HG03135 (cell line): ENCODE data around the gene RAD50.
A peak's percentile ranks its signal among the peaks of the same experiment; 100 is the strongest.
"Not testable (repeated sequence)": the region's sequence is repeated elsewhere in the genome, so short reads cannot be mapped to it uniquely, and the experiment has no call there.

Experiments
- ATAC-seq: cut with Tn5 transposase; IDR thresholded peaks from one replicate; pipeline ENCODE4 v1.9.1; 2021; ENCODE audit warnings: mild to moderate bottlenecking, moderate library complexity; ENCODE audit not compliant: unreplicated experiment

RAD50 gene

DNA sequence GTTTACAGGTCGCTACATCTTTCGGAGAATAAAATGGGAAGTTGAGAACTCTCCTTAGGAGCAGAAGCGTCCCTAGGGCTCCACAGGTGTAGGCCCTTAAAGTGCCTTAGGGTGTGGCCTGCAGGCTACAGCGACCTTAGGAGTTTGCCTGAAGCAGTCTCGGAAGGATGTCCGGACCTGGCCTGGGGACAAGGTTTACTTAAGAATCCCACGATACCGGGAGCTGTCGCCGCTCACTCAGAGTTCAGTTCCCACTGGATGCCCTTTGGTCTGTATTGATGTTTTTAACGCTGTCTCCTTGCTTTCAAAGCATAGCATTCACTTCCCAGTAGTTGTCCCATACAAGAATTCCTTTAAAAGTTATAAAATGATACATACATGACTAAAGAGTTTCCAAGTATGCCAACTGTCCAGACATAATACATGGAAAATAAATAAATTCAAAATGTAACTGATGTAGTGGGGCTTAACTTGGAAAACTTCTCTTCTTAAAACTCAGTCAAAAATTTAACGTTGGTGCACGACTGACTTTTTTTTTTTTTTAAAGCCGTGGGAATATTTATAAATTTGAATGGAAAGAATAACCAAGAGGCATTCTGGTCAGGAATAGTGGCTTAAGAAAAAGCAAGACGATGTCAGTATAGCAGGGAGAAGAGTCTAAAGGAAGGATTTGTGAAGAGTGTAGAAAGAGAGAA is 848 bp downstream of the RAD50 start:
- peak; percentile 24 for ATAC-seq

DNA sequence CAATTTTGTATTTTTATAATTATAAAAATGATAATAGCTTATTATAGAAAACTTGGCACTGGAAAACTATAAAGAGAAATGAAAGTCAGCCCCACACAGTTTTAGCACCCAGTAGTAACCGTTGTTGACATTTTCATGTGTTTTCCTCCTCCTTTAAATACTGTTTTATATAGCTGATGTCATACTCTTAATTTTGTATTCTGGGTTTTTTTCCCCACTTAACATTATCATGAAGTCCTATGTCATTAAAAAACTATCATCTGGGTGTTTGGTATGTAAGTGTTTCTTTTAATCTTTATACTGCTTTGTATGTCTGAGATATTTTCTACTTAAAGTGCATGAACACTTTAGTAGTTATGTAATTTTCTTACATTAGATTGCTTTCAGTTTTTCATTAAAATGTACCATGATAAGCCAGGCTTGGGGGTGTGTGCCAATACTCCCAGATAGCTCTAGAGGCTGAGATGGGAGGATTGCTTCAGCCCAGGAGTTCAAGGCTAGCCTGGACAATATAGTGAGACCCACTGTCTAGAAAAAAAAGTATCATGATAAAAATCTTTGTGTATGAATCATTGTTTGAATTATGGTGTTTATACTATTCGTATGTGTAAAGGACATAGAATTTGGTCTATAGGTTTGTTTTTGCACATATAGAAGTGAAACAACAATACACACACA is 2.7 kb downstream of the RAD50 start:
- no peak for ATAC-seq

DNA sequence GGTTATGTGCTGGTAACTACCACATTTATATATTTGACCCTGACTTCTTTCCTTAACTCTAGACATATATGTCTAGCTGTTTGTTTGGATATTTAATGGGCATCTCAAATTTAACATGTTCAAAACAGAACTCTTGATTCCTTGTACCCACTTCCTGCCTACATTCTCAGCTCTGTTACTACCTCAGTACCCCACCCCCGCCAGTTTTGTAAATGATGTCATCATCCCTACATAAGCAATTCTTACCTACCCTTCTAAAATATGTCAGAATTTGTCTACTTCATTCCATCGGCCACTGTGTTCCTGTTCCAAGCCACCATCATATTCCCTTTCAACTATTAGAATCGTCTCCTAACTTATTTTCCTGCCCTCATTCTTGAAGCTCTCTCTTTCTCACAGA is 4.8 kb downstream of the RAD50 start:
- ATAC-seq = no peak

DNA sequence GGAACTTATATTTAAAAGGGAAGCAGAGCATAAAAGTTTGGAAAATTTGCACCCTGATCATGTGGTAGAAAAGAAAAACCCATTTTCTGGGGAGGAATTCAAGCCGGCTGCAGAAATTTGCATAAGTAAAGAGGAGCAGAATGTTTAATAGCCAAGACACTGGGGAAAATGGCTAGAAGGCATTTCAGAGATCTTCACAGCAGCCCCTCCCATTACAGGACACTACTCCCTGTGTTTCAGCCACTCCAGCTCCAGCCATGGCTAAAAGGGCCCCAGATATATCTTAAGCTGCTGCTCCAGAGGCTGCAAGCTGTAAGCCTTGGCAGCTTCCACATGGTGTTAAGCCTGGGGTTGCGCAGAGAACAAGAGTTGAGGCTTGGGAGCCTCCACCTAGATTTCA is 7.8 kb downstream of the RAD50 start:
- ATAC-seq = not testable (repeated sequence)

DNA sequence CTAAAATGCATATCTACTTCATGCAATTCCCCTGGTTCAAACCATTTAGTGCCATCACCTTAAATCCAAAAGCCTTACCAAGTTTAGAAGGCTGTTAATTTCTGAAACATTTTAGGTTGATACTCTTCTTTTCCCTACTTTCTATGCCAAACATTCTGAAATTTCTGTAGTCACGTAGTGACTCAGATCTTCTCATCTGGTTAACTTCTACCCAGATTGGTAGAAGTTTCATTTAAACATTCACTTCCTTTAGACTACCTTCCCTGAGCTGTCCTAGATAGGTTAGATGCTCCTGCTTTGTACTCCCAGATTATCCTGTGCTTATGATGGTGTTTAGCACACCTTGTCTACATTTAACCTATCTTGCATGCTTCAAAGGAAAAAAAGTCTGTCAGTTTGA is 9.9 kb downstream of the RAD50 start:
- ATAC-seq = no peak

DNA sequence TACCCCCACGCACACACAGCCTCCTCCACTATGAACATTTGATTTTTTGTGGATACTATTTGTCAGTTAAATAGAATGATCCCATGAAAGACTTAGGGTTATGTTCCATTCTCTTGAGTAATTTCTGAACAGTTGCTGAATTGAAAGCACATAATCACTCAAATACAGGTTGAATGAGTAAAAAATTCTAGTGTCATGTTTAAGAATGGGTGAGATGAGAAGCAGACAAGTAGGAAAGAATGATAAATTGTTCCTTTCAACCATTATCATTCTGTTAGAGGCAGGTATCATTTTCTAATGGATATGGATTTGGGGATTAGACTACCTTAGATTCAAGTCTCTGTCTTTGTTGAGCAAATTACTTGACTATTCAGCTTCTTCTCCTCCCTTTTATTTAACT is 19.3 kb downstream of the RAD50 start:
- ATAC-seq = no peak

DNA sequence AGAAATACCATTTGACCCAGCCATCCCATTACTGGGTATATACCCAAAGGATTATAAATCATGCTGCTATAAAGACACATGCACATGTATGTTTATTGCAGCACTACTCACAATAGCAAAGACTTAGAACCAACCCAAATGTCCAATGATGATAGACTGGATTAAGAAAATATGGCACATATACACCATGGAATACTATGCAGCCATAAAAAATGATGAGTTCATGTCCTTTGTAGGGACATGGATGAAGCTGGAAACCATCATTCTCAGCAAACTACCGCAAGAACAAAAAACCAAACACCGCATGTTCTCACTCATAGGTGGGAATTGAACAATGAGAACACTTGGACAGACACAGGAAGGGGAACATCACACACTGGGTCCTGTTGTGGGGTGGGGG is 27.8 kb downstream of the RAD50 start:
- ATAC-seq = not testable (repeated sequence)

DNA sequence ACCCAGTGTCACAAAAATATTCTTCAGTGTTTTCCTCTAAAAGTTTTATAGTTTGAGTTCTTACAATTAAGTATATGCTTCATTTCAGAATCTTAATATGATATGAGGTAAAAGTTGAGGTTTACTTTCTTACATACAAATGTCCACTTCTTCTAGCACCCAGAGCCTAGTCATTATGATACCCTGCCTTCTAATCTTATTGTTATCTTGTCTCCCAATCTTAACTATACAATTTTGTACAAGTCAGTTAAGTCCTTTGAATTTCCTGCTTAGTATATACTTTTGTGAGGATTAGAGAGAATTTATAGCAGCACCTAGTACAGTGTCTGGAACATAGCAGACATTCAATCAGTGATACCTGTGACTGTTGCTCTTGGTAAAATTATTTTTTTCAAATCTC is 29.3 kb downstream of the RAD50 start:
- ATAC-seq = no peak

DNA sequence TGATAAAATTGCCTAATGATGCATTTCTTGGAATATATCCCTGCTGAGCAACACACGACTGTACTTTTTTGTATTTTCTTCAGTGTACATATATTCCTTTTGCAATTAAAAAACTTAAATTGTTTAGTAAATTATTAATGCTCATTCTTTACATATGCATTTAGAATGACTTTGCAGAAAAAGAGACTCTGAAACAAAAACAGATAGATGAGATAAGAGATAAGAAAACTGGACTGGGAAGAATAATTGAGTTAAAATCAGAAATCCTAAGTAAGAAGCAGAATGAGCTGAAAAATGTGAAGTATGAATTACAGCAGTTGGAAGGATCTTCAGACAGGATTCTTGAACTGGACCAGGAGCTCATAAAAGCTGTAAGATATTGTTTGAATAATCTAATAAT is 32.7 kb downstream of the RAD50 start:
- ATAC-seq = no peak

DNA sequence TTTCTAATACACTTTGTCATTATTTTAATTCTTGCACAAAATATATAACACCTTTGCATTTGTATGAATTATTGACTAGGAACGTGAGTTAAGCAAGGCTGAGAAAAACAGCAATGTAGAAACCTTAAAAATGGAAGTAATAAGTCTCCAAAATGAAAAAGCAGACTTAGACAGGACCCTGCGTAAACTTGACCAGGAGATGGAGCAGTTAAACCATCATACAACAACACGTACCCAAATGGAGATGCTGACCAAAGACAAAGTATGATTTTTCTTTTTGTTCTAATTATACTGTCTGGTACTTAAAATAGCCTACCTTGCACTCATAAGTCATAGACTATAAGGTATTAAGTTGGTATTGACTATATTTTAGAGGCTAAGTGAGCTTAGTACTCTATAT is 34.4 kb downstream of the RAD50 start:
- ATAC-seq = no peak

DNA sequence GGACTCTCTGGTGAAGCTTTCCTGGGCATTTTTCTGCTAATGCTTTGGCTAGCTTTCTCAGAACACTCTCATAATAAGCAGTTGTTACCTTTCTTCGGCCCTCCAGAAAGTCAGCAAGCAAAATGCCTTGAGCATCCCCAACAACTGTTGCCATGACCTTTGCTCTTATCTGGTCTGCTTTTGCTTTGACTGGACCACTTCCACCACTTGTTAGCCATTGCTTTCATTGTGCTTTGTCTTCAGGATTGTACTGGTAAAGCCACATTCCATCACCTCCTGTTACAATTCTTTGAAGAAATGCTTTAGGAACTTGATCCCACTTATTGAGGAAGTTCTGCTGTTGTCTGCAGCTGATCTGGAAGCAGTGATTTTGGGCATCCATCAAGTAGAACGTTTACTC is 35.7 kb downstream of the RAD50 start:
- ATAC-seq = no peak

DNA sequence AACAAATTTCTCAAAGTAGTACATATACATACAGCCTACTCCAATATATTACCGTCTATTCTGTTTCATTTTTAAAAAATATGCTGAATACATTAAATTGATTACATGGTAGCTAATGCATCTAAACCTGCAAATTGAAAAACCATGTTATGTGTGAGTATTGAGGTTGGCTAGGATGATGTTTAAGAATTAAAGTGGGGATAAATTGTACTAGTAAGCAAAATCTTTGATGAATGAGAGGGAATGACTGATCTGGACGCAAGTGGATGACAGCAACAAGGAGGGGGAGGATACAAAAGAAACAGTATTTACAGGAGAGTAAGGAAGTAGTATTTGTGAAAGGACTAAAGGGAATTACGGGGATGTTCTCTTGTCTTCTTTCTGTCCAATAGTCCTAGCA is 37.4 kb downstream of the RAD50 start:
- no peak for ATAC-seq

DNA sequence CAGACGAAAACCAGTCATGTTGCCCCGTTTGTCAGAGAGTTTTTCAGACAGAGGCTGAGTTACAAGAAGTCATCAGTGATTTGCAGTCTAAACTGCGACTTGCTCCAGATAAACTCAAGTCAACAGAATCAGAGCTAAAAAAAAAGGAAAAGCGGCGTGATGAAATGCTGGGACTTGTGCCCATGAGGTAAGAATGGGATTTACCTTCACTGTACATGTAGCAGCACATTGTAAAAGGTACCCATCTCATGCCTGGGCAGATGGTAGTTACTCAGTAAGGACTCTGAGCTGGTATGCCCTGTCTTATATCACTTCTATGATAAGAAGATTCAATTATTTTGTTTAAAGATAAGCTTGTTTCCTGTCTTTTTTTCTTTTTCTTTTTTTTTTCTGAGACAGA is 38.8 kb downstream of the RAD50 start:
- ATAC-seq = no peak

DNA sequence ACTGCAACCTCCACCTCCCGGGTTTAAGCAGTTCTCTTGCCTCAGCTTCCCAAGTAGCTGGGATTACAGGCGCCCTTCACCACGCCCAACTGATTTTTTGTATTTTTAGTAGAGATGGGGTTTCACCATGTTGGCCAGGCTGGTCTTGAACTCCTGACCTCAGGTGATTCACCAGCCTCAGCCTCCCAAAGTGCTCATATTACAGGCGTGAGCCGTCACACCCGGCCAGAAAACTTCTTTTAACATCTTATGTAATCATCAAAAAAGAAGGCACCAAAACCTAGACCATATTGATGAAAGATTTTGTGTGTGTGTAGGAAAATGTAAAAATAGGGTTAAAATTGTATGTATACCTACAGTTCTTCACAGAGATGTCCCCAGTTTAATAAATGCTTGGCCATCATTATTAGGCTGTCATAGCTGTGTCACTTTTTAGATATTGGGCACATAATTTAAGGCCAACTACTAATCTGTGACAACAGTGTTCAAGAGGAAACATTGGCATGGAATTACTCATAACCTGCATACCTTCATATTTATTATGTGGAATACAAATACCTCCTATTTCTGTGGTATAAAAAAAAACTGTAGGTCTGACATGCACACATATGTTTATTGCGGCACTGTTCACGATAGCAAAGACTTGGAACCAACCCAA is 44.4 kb downstream of the RAD50 start:
- no peak for ATAC-seq

DNA sequence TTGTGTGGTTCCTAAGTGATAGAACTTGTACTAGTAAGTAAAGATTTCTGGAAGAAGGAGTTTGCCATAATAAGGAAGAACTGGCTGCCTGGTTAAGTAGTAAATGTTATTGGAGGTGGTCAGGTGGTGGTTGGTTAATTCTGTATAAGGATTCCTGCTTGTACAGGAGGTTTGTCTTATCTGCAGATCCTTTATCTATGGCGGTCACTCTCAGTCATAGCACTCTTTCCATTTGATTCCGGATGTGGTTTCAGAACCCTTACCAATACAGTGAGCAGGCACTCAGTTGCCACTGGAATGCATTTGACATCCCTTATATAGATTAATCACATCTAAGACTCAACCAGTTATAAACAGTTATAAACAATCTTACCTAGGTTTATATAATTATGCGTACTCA is 50.3 kb downstream of the RAD50 start:
- ATAC-seq = no peak

DNA sequence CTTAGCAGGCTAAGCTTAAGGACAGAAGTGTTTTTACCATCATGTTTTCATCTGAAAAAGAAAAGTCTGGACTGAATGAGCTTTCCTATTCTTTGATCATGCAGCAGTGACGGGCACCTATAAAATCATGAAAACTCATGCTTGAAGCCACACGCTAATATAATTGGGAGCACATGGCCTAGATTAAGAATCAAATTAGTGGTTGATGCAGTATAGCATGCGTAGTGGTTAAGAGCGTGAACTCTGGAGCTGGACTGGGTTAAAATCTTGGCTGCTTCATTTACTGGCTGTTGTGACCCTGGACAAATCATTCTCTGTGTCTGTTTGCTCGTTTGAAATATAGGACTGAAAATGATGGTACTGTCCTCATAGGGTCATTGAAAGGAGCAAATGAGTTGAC is 51.3 kb downstream of the RAD50 start:
- ATAC-seq = no peak

DNA sequence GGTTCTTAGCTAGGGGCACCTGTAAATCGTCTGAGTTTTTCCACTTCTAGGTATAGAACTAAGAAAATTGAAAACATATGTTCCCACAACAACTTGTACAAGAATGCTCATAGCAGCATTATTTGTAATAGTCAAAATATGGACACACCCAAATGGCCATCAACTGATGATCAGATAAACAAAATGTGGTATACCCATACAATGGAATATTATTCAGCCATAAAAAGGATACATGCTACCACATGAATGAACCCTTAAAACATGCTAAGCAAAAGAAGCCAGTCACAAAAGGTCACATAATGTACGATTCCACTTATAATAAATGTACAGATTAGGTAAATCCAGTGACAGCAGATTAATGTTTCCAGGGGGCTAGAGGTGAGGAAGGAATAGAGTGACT is 55.2 kb downstream of the RAD50 start:
- no peak for ATAC-seq

DNA sequence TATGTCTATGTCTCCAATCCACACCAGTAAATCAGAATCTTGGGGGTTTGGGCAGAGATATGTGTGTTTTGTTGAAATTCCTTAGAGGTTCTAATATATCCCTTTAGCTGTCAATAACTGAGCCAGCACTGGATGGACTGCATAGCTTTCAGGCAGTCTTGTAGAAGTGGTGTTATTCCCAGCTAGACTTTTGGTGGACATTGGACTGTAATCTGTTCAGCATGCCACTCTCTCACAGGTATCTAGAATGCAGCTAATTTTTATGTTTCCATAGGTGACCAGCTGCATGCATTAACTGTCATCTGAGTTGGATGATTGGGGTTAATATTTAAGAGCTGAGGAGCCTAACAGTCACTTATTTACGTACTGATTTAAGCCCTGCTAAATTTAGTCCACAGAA is 56.1 kb downstream of the RAD50 start:
- ATAC-seq = no peak

DNA sequence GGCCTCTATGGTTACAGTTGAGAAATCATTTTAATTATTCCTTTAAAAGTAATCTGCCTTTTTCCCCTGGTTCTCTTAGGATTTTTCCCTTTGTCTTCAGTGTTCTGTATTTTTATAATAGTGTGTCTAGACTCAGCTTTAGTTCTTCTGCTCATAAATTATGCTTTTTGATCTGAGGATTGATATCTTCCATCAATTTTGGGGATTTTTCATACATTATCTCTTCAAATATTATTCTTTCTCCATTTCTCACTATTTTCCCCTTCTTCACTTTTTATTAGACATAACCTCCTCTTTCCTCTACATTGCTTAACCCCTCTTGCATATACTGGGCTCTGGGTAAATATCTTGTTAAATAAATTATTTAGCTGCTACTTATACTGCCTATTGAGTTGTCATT is 64.9 kb downstream of the RAD50 start:
- no peak for ATAC-seq

DNA sequence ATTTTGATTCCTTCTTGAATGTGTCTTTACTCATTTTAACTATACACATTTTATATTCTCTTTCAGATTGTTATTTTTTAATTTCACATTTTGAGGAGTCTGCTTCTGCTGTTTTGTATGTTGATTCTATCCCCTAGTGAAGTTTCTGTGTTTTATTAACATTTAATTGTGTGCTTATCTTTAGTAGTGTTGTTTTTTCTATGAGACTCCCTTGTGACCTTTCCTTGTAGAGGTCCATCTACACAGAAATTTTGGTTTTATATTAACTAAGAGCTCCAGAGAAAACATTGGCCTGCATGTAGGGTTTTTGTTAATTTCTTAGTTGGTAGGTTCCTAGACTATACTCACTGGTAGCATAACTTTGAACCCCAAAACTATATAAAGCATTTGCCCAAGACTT is 65.8 kb downstream of the RAD50 start:
- no peak for ATAC-seq

DNA sequence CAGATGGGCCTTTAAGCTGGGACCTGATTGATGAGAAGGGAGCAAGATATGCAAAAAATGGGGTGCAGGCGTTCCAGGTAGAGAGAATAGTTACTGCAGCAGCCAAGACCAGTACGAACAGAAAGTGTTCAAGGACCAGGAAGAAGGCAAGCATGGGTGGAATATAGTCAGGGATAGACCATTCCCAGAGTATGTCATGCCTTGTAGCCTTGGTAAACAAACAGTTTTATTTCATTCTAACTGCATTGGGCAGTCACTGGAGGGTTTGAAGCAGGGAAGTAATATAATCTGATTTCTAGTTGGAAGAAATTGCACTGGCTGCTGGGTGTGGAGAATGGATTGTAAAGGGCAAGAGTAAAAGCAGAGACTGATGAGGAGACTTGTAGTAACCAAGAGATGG is 70.7 kb downstream of the RAD50 start:
- ATAC-seq = no peak

DNA sequence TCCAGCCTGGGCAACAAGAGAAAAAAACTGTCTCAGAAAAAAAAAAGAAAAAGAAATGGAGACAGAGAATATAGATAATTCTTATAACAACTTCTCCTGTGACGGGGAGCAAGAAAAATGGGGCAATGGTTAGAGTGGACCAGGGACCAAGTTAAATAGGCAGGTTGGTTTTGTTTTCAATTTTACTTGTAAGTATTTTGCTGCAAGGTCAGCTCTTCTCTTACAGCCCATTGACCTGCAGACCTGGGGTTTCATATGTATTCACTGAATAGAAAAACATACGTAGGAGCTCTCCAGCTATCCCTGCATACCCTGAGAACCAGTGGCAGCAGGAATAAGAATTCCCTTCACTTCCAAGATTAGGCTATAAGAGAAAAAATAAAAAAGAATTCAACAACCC is 72.0 kb downstream of the RAD50 start:
- ATAC-seq = no peak
